ENCODE measurements around the gene ENTHD1.

ENTHD1 gene

DNA sequence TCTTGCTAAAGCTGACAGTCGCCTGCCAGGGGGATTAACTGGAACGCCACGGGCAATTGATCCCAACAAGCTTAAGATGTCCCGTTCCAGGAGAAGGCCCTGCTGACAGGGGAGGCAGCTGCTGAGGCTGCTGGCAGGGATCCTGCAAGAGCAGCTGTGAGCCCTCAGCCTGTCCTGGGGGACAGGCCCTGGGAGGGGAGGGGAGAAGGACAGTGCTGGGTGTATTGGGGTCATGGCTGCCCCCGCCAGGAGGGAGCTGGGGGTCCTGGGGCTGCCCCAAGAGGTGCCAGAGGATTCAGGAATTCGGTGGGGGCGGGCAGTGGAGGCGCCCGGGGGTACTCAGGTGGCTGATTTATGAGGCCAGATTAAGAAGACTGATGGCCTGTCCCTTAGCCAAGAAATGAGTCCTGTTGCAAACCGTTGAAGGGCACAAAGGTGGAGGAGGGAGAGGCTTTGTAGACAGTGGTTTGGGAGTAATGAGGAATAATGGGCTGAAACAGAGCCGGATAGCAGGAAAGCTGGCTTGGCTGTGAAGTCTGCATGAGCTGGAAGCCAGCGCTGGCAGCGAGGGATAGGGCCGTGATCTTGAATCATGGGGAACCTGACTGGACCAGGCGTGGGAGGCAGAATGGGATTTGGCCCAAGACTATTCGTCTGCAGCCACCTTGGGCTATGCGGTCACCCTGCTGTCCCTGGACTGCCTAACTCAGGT lies 189.5 kb downstream of the ENTHD1 start:
- DNase-seq (ENCODE audit: extremely low spot score, insufficient read length, low read depth) = no peak
- no peak for FAIRE-seq

DNA sequence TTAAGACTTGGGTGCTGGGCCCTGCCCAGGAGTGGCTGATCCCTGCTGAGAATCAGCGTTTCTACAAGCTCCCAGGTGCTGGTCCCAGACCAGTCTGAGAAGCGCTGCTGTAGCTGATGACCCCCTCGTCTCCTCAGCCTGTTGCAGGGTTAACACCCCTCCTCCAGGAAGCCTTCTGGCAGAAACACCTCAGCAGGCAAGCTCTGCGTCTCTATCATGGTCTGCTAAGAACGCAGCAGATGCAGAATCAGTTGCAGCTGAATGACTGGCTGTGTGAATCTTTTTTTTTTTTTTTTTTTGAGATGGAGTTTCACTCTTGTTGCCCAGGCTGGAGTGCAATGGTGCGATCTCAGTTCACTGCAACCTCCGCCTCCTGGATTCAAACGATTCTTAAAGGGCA lies 190.5 kb downstream of the ENTHD1 start:
- DNase-seq (ENCODE audit: extremely low spot score, insufficient read length, low read depth) (no peak), FAIRE-seq (no peak)

DNA sequence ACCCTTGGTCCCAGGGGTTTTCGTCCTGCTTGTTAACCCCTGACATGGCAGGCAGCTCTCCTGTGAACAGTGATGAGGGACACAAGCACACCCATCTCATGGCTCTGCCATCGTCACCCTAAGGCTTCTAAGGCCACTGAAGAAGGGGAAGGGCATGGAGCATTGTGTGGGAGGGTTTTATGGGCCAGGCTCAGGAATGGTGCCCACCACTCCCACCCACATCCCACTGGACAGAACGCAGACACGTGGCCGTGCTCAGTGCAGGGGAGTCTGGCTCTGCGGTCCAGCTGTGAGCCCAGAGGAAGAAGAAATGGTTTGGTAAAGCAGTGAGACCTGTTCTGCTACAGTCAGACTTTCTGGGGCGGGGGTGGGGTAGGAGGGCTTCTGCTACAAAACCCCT lies 193.0 kb downstream of the ENTHD1 start:
- FAIRE-seq = no peak

DNA sequence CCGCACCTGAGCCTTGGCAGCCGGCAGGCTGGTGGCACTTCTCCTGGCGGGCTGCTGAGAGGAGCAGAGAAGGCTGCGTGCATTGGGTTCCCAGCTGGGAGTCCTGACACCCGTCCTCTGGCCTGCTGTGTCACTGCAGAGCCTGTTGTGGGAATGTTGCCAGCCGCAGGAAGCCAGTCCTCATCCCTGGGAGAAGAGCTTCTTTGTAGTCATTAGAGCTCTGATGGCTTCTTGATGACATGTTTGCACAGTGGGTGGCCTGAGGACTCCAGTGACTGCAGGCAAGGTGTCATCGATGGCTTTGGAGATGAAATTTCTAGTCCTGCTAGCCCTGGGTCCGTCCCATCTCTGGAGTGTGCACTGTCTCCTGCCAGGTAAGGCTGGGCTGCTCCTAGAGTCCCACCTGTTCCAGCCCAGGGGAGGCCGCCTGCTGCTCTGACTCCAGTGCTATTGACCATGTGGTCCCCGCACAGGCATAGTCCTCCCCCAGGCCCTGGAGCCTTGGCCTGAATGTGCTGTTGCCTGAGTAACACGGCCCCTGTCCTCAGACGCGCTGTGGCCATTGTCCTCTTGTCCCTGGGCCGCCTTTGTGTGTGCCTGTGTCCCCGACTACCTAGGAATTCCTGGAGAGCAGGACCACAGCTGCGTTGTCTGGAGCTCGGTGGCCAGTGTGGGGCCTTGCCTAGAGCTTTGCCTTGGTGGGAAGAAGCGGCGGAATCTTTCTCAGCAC lies 193.8 kb downstream of the ENTHD1 start:
- no peak for FAIRE-seq
- no peak for DNase-seq (ENCODE audit: extremely low spot score, insufficient read length, low read depth)

More for the DNA sequence above, 193.0 kb downstream of the ENTHD1 start:
- DNase-seq (ENCODE audit: extremely low spot score, insufficient read length, low read depth) = no peak

DNA sequence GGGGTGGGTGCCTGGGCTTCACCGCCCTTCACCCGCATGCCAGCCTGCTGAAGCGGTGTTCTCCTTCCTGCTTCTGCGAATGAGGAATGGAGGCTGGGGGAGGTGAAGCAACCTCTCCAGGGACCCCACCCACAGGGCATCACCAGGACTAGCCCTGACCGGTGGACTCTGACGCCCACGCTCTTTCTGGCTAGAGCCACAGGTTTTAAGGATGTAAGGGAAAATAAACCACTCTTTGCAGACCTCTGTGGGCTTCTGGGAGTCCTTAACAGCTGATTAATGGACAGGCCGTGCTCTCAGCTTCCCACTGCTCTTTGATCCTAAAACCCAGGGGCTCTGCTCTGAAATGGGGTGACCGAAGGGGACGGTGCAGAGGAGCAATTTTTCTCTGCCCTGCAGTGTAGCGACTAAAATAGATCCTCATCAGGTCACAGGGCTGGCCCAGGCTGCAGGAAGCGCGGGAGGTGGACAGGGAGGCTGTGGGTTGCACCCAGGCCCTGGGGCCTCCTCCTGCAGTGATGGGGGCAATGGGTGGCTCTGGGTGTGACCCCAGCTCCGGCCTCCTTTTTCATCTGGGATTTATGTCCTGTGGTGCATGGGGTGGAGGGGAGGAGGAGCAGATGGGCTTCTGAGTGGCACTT lies 195.7 kb downstream of the ENTHD1 start:
- FAIRE-seq (no peak), DNase-seq (ENCODE audit: extremely low spot score, insufficient read length, low read depth) (no peak)

DNA sequence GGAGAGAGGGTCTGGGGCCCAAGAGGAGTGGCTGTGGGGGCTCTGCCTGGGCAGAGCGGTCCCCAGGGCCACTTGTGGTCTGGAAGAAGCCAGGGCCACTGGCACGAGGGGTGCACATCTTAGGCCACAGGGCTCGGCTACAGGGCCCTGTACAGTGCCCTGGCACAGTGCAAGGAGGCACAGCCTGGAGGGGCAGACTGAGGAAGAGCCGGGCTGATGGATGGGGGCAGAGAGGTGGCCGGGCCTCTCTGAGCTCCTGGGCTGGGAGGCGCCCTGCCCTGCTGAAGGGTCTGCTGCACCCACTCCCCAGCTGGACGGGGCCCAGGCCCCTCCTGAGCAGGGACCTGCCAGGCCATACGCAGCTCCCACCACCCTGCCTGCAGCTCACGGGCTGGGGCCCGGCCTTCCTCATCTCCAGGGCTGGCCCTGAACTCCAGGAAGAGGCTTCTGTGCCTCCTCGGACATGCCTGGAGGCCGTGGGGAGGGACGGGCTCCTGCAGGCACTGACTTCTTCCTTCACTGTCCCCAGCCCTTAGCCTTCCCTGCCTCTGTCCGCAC lies 199.5 kb downstream of the ENTHD1 start:
- no peak for DNase-seq (ENCODE audit: extremely low spot score, insufficient read length, low read depth)

More for the DNA sequence above, 199.5 kb downstream of the ENTHD1 start:
- FAIRE-seq = no peak
